HG02588 (cell line): Measurements from ENCODE around the gene TMEM218.

Source experiments
- ATAC-seq: cut with Tn5 transposase; IDR thresholded peaks from one replicate; pipeline ENCODE4 v1.9.1; 2021; ENCODE audit warnings: mild to moderate bottlenecking, moderate library complexity; ENCODE audit not compliant: unreplicated experiment

The TMEM218 gene

DNA sequence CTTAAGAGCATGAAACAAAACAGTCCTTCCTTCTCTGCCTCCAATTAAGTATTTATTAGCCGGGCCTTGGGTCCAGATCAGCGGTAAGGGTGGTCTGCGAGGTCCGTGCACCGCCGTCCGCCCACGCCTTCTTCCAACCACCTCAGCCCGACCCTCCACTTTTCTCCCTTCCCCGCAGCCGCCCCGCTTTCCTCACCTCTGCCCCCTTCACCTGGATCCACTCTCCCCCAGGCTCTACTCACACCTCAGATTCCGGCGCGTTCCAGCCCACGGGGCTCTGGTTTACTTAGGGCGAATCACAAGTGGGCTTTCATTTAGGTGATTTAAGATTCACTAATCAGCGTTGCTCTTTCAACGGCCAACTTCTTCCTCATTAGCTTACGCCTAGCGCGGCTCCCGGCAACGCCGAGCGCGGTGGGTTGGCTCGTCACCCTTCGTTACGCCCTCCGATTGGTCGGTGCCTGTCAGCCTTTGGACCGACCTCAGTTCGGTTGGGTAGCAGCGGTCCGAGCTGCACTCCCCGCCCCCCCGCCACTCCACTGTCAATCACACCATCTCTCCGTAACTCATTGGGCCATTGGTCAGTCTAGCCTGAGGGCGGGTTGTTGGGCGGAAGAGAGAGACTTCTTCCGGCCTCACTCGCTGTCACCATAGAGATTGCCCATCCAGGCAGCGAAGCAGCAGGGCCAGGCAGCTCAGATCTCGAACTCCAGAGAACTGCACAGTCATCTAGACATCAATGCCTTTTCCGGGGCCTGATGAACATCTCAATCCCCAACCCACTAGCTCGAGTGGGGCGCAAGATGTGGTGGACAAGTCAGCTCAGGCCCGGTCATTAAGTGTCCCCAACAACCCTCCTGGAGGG is at the start of gene TMEM218:
Gene TMEM218, minus strand, starts transcription at position 284 of the 865 bp plus-strand sequence. CDS start 9,385 bp downstream, outside the sequence.
- ATAC-seq, result peak; percentile 99

DNA sequence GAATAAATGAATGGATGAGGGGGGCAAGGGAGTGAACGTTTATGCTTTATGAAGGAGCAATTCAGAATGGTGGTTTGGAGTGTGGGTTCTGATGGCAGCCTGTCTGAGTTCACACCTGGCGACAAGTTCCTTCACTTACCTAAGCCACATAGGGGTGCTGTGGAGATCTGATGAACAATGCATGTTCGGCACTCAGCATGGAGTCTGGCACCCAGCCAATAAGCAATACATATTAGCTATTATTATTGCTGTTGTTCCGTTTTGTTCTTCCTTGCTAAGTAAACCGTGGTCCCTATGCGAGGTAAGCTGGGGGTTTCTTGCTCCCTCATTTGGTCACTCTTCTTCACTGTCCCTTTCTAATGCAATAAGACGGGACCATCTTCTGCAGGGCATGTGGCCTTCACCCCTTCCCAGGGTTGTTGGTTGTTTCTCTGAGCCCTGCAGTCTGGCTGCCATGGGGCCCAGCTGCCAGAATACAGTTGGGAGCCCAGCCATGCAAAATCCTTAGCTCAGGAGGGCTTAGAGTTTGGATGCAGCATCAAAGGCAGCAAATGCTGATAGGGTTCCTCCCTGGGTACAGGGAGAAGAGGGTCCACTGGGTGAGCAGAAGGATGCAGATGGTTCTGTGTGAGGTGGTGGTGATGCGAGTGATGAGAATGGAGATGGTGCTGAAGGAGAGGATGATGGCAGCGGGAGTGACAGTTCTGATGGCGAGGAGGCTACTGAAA is 46.7 kb upstream of the TMEM218 start:
- ATAC-seq, result no peak

- ATAC-seq, result no peak
Observed at GRCh38 chr11:125157118-125157733, 45.8 kb upstream of the TMEM218 start.

GRCh38 chr11:125156346-125157117 is 45.1 kb upstream of the TMEM218 start:
- no peak for ATAC-seq

- no peak for ATAC-seq
Observed at GRCh38 chr11:125155767-125156166, 44.3 kb upstream of the TMEM218 start.

DNA sequence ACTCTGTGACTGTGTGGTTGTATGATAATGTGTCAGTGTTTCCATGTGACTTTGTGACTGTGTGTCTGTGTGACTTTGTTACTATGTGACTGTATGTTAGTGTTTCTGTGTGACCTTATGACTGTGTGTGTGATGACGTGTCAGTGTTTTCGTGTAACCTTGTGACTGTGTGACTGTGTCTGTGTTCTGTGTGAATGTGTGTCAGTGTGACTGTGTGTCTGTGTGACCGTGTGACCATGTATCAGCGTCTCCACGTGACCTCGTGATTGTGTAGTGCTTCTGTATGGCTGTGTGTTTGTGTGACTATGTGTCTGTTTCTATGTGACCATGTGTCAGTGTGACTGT is 43.6 kb upstream of the TMEM218 start:
- ATAC-seq, result no peak

- no peak for ATAC-seq
Observed at GRCh38 chr11:125154378-125155099, 43.1 kb upstream of the TMEM218 start.

DNA sequence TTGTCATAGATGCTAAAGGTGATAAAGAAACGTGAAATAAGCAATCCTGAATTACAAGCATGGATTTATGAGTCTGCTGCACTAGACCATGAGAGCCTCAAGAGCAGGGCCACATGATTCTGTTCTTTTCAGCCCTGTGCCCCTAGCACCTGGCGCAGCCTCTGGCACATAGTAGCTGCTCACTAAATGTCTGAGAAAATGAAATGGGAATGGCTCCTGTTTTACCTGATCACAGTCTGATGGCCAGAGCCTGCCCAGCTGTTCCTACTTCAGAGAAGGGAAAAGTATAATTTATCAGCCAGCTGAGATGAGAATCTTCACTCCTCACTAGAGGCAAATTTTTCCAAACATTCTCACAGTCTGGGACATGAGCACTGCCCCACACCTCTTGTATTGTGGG is 42.4 kb upstream of the TMEM218 start:
- no peak for ATAC-seq

DNA sequence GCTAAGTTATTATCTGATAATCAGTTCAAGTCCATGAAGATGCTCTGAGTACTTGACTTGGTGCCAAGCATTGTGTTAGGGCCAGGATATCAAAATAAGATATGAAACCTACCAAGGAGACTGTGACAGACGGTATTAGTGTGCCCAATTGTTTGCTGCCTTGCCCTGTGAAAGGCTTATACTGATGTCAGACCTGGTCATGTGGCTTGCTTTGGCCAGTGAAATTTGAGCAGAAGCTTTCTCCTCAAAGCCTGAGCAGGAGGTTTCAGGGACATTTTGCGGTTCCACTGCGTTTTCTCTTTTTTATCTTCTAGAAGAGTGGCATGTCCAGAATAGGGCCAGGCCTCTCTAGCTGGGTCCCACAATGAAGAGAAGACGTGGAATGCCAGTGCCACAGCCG is 37.3 kb upstream of the TMEM218 start:
- ATAC-seq, result no peak

DNA sequence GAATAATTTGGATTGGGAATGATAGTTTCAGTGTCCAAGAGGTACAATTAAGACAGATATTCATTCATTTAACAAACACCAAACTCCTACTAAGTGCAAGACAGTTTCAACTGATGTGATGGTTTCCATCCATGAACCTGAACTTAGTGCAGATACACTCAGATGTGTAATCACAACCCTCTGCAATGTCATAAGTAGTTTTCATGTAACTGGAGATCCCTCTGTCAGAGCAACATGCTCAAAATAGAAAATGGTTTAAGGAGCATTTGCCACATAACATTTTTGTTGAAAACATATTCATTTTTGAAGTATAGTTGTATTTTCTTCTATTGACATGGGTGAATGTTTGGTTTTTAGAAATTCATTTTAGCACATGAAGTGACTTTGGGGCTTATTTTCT is 36.6 kb upstream of the TMEM218 start:
- ATAC-seq, result no peak

DNA sequence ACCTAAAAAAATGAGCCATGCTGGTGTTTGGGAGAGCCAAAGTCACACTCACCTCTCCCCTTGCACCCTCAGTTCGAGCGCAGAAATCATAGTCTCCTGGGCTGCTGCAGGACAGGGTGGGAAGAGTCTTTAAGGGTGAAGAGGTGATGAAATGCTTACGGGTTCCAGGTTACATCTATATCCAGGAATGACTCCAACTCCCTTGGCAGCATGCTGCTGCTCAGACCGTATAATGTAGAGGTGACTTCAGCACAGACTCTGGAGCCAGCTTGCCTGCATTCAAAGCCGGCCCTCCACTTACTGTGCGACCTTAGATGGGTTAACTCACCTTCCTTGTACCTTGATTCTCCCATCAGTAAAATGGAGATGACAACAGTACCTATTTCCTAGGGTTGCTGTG is 35.9 kb upstream of the TMEM218 start:
- ATAC-seq, result no peak

GRCh38 chr11:125146232-125146631 is 34.8 kb upstream of the TMEM218 start:
- ATAC-seq, result no peak

DNA sequence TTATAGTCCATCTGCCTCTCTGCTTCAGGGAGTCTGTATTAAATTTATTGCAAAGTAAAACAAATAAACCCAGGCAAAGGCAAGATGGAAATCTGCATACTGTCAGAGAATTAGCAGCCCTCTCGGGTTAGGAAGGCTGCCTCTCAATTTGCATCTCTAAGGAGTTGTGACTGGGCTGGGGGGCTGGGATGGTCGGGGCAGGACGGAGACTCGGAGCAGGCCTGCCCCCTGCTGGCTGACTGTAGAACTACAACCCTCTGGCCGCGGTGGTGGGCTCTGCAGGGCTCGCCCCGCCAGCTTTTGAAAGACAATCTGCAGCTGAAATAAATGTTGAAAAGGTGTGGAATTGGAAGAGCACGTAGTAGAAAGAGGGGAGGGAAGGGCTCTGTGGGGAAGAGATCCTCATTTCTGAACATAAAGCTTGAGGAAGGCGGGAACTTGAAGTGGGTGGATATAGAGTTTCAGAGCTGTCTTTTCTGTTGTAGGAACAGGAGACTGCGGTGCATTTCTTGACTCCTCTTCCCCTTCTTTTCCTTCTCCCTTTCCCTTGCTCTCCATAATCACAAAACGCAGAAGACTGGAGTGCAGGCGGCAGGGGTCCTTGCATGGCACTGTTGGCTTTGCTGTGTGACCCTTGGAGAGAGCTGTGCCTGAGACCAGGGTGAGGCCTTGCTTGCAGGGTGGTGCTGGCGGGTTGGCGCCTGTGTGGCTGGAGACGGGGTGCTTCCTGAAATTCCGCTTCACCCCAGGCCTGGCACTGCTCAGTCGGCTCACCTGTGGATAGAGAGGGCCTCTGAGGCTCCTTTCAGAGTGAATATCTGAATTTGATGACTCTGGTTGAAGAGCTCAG is 30.5 kb upstream of the TMEM218 start:
- peak; percentile 62 for ATAC-seq

- no peak for ATAC-seq
Observed at GRCh38 chr11:125141178-125141577, 29.8 kb upstream of the TMEM218 start.

DNA sequence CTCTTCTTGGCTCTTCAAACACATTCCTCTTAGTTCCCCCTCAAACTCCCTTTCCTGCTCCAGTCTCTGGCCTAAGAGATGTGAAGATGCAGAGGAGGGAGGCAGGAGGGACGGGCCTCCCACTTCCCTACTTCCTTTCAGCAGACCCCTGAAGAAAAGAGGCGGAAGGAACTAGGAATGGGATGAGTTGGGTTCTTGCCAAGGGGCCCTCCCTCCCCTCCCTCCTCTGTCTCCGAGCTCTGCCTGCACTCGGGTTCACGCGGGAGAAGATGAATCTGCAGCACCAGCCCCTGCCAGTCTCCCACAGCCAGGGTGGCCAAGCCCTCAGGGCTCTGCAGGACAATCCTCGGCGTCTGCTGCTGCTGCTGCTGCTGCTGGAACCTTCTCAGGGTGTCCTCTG is 28.8 kb upstream of the TMEM218 start:
- ATAC-seq, result no peak

DNA sequence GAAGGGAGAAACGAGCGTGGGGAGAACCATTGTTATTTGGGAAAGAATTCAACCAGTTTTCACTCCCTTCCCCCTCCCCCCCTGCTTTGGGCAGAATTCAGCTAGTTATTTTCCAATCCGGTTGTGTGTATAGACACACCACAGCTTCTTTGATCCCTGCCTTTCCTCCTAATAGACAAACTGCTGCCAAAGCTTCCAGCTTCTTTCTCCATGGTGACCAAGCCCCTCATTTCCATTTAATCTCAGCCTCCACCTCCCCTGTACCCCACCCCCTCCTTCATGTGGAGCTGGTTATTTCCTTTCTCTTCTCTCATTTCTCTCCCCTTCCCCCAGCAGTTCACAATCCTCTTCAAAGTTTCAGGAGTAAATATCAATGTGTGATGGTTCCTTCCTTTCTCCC is 28.4 kb upstream of the TMEM218 start:
- no peak for ATAC-seq

DNA sequence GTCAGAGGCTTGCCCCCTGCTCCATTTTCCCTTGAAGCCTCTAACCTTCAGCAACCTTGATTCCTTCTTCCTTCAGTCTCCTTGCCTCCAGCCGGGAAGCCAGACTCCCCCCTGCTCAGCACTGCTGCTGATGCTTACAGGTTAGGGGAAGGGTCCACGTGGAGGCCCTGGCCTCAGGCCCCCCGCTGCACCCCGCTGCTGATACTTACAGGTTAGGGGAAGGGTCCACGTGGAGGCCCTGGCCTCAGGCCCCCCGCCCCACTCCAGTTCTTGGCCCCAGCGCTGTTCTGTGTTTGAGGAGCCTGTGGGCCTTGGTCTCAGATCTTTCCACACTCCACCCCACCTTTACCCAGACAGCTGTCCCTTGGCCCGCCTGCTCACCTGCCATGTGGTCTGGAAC is 27.5 kb upstream of the TMEM218 start:
- no peak for ATAC-seq

DNA sequence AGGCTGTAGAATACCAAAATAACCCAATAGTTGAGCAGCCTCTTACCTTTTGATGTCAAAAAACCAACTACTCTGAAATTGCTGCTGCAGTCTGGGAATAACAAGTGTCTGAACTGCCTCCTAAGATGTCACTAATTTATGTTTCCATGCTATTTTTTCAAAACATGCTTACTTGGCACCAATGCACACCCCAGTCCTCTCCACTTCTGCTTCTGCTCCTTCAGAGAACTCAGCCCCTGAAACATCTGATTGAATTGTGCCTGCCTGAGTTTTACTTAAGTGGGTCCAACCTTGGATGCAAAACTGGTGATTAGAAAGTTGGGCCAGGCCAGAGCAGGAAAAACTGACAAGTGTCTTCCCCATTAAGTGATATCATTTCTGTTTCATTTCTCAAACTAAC is 24.6 kb upstream of the TMEM218 start:
- no peak for ATAC-seq

GRCh38 chr11:125132596-125132995 is 21.2 kb upstream of the TMEM218 start:
- no peak for ATAC-seq

DNA sequence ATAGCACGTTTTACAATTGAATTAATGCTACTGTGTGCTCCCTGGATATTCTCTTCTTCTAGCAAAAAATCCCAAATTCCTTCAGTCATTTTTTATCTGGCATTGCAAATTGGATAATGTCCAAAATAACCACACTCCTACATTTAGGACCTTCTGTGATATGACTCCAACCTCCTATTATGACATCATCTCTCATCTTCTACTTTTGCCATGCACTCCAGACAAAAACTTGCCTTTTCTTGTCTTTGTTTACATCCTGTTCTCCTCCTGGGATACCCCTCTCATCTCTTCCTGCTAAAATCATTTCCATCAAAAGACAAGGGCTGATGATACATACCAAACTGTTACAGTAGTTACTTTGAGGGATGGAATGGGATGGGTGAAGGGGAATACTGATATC is 20.6 kb upstream of the TMEM218 start:
- no peak for ATAC-seq
